GM19351 (cell line): ENCODE data around the gene ZCCHC7.
A peak's percentile ranks its signal among the peaks of the same experiment; 100 is the strongest.

Experiments
- ATAC-seq: cut with Tn5 transposase; IDR thresholded peaks from one replicate; pipeline ENCODE4 v1.9.1; 2021; ENCODE audit warnings: mild to moderate bottlenecking, moderate library complexity; ENCODE audit not compliant: unreplicated experiment

ZCCHC7 gene

DNA sequence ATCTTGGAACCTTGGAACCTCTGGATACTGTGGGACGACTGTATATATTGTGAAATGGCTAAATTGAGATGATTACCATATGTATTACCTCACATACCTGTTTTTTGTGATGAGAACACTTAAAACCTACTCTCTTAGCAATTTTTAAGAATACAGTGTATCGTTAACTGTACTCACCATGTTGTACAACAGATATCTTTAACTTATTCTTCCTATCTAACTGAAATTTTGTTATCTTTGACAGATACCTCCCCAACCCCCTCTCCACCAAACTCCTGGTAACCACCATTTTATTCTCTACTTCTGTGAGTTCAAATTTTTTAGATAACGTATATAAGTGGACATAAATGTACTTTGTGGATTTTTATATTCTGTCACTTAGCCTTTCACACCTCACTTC, 126.5 kb downstream of the ZCCHC7 start:
- ATAC-seq, result no peak

DNA sequence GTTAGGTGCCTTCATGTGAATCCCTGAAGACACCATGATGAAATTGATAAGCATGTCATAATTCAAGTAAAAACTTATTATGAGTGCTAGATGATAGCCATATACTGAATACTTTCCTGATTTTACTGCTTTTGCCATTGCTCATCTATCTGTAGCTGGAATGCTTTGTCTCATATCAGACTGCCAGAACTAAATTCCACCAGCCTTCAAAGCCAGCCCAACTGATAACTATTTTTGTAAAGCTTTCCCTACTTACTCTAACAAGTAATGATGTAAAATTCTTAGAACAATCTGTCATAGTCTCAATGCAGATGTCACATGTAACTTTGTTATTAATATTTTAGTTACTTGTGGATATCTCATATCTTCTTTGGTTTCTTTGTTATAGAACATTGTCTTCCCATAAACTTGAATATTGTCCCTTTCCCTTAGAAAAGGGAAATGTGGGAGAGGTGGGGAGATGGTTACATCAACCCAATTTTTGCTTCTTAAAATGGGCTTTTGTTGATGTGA, 128.3 kb downstream of the ZCCHC7 start:
- no peak for ATAC-seq

GRCh38 chr9:37251452-37251851, 131.1 kb downstream of the ZCCHC7 start:
- ATAC-seq, result peak; percentile 92

DNA sequence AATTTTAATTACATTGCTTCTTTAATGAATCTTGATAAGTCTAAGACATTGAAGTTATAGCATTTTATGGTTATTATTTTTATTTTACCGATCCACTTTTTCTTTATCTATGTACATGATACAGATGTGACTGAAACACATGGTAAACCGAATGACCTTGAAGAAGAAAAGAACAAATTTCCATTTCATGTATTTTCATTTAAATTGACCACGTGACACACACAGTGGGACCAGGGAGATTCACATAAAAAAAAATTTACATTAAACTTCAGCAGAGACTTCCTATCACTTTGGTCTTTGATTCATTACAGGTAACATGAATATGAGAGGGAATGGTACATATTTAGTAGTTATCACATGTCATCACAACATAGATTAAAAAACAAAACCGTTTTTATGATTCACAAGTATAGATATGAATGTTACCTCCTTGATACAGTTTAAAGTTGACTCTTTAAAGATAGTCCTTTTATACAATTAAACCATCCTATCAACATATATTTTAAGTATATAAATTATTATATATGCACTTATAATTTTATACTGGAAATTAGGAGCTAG, 133.1 kb downstream of the ZCCHC7 start:
- ATAC-seq, result no peak

GRCh38 chr9:37255187-37255586, 134.8 kb downstream of the ZCCHC7 start:
- no peak for ATAC-seq

- no peak for ATAC-seq
Observed at GRCh38 chr9:37255944-37256862, 135.8 kb downstream of the ZCCHC7 start.

DNA sequence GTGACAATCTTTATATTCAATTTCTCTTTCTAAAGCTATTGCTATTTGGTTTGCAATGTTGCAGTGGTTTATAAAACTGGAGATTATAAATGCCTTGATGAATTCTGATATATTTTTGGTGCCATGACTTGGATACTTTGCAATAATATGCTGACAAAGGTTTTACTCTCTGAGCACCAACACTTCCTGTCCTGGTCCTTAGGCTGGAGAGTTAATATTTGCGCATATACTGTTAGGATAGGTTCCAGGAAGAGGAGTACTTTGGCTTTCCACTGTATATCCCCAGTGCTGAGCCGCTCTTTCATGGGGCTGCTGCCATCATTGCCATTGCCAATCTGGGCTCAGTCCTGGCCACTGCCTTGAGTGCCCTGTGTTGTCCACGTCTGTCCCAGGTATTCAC, 139.6 kb downstream of the ZCCHC7 start:
- ATAC-seq, result no peak

GRCh38 chr9:37262410-37262809, 142.0 kb downstream of the ZCCHC7 start:
- no peak for ATAC-seq

DNA sequence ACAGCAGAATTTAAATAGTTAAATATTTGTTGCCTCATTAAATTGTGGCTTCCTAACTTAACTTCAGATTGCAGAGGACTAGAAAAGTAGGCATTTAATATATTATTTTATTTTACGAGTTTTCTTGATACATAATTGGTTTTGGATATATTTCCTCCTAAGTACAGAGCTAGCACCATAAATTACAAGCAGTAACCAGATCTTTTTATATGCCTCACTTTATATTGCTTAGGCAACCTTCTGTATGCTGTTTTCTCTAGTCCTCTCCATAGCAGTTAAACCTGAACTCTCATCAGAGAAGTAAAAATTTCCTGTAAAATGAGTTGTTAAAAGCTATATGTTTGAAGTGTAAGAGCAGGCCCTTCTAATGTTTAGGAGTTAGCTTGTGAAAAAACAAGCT, 144.2 kb downstream of the ZCCHC7 start:
- ATAC-seq, result no peak

- no peak for ATAC-seq
Observed at GRCh38 chr9:37266630-37267029, 146.3 kb downstream of the ZCCHC7 start.

- no peak for ATAC-seq
Observed at GRCh38 chr9:37269221-37269620, 148.8 kb downstream of the ZCCHC7 start.

DNA sequence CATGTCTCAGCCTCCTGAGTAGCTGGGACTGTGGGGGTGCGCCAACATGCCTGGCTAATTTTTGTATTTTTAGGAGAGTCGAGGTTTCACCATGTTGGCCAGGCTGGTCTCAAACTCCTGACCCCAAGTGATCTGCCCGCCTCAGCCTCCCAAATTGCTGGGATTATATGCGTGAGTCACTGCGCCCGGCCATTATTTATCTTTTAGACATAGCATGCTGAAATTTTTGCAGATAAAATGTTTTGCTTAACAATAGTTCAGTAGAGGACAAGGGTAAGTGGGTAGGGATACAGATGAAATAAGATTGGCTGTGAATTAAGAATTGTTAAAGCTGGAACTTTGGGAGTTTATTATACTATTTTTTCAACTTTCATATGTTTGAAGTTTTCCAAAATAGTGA, 151.3 kb downstream of the ZCCHC7 start:
- ATAC-seq, result no peak

GRCh38 chr9:37273595-37273994, 153.2 kb downstream of the ZCCHC7 start:
- ATAC-seq, result no peak

- ATAC-seq, result no peak
Observed at GRCh38 chr9:37281541-37281940, 161.2 kb downstream of the ZCCHC7 start.

DNA sequence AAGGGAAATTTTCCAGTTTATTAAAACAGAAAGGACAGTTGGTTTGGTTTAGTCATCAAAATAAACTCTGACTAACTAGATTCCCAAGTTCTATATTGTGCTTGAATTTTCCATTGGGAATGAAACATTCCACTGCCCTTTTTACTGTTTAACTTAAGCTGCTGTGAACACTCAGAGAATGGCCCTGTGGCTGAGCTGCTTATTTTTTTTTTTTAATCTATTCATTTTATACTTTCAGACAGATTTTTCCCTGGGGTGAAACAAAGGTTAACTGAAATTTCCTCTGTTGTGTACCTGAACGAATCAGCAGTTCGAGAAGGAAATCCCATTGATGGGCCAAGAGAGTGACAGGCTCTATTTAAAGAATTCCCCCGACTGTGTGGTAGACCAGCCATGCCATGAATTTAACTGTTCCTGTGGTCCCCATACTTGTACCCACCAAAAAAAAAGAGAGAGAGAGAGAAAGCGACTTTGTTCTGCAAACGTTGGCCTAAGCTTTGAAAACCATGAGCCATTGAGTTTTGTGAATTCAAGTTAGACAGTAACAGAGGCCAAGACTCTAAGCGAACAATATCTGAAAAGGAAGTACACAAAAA, 163.5 kb downstream of the ZCCHC7 start:
- ATAC-seq, result peak; percentile 65

DNA sequence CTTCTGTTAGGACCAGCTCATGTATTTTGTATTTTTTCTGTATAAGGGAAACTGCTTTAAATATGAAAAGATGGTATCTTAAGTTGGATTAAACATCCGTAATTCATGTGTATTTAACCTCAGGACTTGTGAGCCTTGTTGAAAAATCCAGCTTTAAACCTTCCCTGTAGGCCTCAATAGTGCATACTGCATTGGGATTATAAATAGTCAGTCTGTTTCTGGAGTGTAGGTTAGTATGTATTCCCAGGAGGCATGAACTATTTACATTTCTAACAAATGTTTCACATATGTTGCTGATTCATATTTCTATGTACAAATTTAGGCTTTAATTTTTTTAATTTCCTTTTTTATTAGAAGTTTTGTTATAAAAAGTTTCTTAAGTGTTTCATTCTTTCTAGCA, 164.3 kb downstream of the ZCCHC7 start:
- ATAC-seq, result no peak

DNA sequence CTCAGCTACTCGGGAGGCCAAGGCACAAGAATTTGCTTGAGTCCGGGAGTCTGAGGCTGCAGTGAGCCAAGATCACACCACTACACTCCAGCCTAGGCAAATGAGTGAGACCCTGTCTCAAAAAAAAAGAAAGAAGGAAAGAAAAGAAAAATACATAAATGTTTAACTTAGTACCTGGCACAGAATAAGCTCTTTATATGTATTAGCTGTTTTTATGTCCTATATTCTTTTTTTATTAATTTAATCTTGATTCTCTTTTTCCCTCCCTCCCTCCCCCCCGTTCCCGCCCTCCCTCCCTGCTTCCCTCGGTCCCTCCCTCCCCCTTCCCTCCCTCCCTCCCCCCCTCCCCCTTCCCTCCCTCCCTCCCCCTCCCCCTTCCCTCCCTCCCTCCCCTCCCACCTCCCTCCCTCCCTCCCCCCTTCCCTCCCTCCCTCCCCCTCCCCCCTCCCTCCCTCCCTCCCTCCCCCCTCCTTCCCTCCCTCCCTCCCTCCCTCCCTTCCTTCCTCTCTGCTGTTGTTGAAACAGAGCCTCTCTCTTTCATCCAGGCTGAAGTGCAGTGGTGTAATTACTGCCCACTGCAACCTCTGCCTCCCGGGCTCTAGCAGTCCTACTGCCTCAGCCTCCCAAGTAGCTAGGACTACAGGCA, 166.3 kb downstream of the ZCCHC7 start:
- ATAC-seq, result no peak

GRCh38 chr9:37287317-37287716, 166.9 kb downstream of the ZCCHC7 start:
- no peak for ATAC-seq

- ATAC-seq, result no peak
Observed at GRCh38 chr9:37289631-37290030, 169.3 kb downstream of the ZCCHC7 start.

- no peak for ATAC-seq
Observed at GRCh38 chr9:37290366-37290939, 170.1 kb downstream of the ZCCHC7 start.

DNA sequence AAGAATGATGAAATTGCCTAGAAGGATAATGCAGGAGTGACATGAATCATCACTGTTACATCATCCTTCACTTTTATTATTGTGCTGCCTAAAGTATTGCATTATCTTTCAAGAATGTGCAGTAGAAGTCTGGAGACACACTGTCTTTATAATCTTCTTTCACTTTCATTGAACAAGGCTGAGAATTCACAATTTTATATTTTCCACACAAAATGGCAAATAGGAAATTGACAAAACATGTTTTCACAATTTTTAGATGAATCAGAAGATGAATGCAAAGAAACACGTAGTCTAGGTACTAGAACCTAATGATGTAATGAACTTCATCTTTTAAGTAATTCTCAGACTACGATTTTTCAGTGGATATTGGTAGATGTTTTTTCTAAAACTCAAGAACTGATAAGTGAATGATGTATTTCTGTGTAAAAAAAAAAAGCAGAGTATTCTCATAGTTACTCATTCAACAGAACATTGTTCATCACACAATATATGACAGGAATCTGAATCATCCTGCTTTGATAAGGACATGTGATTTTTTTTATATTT, 170.6 kb downstream of the ZCCHC7 start:
- no peak for ATAC-seq
